Sigmoid colon (tissue), 3 donors: ENCODE measurements around the gene TSPAN17.

Experiments used
- CTCF ChIP-seq, 4 experiments: fragments of 450-650 bp in 3 of 4; fragments of 200-600 bp in 1 of 4; IDR thresholded peaks; one replicate each; pipeline ENCODE4 v1.5.1; 2016 to 2019; ENCODE audit warnings: antibody characterized with exemption in 4 of 4, mild to moderate bottlenecking in 3 of 4, moderate library complexity in 2 of 4
- POLR2A ChIP-seq, 2 donors: fragments of 450-650 bp; IDR thresholded peaks; one replicate each; pipeline ENCODE4 v1.6.1; 2016; ENCODE audit warnings: antibody characterized with exemption in 2 of 2, mild to moderate bottlenecking in 2 of 2, moderate library complexity in 2 of 2

- TF ChIP-seq CTCF (IDR thresholded peaks at IDR 0.05) (no peak), POLR2A (IDR thresholded peaks at IDR 0.05) (no peak)
Observed at GRCh38 chr5:176675676-176676360, 28.5 kb downstream of the TSPAN17 start.
